ENCODE data around the gene CRYBB2.

DNA sequence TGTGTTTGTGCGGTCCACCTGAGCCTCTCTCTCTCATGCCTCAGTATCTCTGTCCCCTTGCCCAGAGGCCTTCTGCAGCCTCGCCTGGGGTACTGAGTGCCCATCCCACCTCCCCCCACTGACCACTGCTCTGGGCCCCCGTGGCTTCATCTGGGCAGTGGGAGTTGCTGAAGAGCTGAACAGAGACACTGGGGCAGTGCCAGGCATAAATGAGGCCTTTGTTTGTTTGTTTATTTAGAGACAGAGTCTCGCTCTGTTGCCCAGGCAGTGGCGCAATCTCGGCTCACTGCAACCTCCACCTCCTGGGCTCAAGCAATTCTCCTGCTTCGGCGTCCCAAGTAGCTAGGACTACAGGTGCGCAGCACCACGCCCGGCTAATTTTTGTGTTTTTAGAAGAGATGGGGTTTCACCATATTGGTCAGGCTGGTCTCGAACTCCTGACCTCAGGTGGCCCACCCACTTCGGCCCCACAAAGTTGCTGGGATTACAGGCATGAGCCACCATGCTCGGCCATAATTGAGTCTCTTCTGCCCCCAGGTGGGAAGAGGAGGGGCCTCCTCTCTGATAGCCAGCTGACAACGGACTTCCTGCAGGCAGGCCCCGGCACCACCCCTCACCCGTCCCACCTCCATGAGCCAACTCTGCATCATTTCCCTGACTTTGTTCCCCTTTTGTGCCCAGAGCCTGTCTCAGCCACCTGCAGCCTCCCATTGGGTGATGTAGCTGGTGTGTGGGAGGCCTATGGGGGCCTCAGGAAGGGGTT is 10.5 kb upstream of the CRYBB2 start:
- TF ChIP-seq, protein P1, sequence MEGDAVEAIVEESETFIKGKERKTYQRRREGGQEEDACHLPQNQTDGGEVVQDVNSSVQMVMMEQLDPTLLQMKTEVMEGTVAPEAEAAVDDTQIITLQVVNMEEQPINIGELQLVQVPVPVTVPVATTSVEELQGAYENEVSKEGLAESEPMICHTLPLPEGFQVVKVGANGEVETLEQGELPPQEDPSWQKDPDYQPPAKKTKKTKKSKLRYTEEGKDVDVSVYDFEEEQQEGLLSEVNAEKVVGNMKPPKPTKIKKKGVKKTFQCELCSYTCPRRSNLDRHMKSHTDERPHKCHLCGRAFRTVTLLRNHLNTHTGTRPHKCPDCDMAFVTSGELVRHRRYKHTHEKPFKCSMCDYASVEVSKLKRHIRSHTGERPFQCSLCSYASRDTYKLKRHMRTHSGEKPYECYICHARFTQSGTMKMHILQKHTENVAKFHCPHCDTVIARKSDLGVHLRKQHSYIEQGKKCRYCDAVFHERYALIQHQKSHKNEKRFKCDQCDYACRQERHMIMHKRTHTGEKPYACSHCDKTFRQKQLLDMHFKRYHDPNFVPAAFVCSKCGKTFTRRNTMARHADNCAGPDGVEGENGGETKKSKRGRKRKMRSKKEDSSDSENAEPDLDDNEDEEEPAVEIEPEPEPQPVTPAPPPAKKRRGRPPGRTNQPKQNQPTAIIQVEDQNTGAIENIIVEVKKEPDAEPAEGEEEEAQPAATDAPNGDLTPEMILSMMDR (IDR thresholded peaks at IDR 0.05; ENCODE audit: low read depth, low read length): no peak
- TF ChIP-seq POLR2A (IDR thresholded peaks at IDR 0.05; ENCODE audit: extremely low read depth, insufficient read length): no peak
